ENCODE results near the gene GXYLT1.
"Not testable (repeated sequence)": the region's sequence is repeated elsewhere in the genome, so short reads cannot be mapped to it uniquely, and the experiment has no call there.

Gene GXYLT1

DNA sequence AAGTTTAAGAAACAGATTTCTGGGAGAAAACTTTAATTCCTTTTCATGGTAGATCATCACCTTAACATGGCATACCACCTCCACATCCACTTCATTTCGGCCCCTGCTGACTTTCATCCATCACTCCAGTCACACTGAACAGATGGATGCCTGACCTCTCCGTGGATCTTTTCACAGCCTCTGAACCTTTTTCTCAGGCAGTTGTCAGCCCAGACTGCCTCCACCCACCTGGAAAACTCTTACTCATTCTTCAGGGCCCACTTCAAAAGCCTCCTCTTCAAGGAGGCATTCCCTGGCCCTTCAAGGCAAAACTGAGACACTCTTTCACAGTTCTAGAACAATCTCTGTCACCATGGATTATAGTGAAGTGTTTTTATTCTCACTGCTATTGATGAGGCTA lies 52.9 kb downstream of the GXYLT1 start:
- DNase-seq, result no peak

DNA sequence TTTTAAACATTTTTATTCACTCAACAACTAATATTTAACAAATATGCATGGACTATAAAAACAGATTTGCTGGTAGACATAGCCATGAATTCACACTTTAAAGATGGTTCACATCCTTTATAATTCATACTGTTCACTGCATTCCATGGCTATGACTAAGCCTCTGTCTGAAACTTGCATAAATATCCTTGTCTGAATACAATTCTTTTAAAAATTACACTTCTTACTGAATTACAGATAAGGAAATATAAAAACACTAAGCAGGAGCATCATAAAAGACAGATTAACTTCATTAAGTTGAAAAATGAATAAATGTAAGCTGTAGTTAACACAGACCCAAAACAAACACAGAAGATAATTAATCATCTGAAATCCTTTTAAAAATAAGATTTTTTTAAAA lies 53.8 kb downstream of the GXYLT1 start:
- no peak for DNase-seq

DNA sequence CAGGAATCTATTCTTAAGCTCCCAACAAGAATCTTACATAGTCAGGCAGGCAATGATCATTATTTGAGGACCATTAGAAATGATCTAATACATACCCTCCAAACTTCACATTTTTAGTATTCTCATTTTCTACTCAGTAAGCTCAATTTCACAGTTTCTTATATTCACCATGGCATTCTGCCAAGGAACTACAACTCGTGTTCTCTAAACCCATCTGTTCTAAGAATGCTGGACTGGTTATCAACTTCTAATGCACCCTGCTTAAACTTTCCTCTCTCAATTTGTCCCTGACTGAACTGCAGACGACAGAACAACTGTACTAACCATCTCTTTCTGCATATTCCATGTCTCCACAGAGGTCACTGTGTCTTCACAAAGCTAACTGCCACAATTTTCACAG lies 58.6 kb downstream of the GXYLT1 start:
- no peak for DNase-seq

DNA sequence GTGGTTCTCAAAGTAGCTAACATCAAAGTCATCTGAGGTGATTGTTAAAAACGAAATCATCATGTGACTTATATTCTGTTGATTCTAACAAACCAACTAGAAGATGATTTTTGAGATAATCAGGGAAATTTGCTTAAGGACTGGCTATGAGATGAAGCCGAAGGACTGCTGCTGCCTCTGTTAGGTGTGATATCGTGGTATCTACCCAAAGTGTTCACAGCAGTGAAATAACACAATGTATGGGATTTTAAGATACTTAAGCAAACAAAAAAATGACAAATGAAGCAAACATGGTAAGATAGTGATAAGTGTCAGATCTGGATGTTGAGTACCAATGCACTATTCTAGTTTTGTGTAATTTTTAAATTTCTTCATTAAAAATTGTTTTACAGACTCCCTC lies 59.1 kb downstream of the GXYLT1 start:
- DNase-seq, result no peak

DNA sequence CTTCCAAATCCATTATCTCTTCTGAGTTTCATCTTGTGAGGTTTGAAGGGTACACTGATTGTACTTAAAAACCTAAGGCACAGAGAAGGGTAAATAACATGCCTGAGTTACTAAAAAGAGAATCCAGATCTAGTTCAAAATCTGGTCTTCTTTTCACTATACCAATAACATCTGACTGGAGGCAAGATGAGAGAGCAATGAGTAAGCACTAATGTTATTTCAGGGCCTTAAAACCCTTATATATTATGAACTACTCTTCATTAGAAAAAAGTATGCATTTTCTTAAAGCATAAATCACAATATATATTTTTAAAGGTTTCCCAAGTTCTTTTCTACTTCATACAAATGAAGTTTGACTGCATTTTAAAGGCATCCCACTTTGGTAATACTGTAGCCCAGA lies 60.2 kb downstream of the GXYLT1 start:
- no peak for DNase-seq

DNA sequence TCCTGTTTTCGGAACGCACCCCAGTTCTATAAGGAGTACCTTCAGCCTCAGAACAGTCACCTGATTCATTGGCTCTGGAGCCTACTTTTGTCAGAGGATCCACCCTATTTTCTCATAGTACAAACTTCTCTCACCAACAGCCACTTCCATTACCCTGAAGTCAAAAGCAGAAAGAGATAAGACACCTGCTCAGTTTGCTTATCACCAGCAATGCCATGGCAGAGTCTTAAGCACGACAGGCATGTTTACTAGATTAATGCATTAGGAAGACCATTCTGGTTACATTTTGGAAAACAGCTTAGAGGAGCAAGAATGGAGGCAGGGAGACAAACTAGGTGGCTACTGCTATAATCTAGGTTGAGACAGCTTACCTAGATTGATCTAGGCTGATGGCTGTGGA lies 67.7 kb downstream of the GXYLT1 start:
- no peak for DNase-seq

DNA sequence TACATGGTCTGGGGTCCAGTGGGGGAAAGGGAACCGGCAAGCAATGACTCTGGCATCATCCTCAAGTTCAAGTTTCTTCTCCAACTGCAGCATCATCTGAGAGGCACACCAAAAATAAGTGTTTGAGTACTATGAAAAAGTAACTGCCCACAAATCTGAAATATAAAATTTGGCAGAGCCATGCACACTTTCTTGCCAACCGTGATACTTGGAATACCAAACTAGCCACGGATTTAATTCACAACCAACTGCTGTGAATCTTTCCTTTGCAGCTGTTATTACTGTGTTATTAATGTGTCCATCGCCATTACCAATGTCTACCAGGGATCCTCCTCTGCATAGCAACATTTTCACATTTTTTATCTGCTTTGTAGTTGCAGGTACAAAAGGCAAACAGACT lies 74.6 kb downstream of the GXYLT1 start:
- no peak for DNase-seq

DNA sequence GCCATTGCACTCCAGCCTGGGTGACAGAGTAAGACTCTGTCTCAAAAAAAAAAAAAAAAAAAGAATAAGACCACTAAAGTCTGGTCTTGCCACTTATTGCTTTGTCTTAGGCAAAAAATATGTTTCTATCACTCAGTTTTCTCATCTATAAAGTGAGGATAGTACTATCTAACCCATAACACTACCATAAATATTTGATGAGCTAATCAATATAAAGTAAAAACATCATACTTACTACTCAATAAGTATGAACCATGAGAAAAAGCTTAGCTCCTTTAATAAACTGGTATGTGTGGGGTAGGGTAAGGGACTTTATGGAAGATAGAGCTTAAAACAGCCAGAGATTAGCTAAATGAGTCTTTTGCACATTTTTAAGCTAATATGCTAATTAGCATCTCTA lies 85.5 kb downstream of the GXYLT1 start:
- DNase-seq, result no peak

DNA sequence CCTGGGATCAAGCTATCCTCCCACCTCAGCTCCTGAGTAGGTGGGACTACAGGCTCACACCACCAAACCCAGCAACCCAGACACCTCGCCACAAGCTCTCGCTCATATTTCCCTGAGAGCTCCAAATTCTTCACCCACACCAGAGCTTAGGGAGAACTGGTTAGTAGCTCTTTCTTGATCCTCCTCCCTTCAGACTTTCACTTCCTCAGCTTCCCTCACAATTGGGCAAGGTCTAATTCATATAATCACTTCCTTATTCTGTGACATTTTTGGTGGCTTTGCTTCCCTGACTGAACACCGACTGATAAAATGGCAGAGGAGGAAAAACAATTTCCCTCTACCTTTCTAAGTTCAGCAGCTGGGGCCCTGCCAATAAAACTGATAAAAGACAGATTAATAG lies 88.5 kb downstream of the GXYLT1 start:
- no peak for DNase-seq

DNA sequence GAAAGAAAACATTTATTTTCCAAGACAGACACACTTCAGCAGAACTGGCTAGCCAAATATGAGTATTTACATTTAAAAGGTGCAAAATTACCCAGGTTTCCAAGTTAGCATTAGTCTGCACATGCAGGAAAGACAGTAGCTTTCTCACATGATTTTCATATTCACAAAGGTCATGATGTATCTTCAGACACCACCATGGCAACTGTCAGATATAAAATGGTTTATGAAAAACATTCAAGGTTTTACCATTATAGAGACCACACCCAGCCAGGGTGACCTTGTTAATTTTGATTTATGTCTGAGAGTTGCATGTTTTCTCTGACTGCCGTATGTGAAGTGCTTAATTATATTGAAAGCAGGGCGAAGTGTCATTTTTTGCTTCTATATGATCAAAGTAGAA lies 91.2 kb downstream of the GXYLT1 start:
- no peak for DNase-seq

DNA sequence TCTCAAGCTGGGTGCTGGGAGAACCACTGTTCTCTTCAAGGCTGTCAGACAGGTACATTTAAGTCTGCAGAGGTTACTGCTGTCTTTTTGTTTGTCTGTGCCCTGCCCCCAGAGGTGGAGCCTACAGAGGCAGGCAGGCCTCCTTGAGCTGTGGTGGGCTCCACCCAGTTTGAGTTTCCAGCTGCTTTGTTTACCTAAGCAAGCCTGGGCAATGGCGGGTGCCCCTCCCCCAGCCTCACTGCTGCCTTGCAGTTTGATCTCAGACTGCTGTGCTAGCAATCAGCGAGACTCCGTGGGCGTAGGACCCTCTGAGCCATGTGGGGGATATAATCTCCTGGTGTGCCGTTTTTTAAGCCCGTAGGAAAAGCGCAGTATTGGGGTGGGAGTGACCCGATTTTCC lies 95.7 kb downstream of the GXYLT1 start:
- DNase-seq, result not testable (repeated sequence)

DNA sequence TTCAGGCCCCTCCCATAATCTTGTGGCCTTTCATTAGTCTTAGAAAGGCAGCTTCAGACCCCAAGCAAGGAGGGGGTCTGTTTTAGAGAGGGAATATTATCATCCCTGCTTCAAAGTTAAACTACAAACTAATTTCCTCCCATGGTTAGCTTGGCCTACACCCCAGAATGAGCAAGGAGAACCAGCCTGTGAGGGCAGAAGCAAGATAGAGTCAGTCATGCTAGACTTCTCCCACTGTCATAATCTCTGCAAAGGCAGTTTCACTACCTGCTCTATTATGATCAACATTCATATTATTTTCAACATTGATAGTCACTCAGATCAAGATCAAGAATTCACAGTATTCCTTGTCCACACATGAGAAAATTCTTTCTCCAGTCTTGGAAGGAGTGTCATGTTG lies 105.1 kb downstream of the GXYLT1 start:
- DNase-seq, result no peak

DNA sequence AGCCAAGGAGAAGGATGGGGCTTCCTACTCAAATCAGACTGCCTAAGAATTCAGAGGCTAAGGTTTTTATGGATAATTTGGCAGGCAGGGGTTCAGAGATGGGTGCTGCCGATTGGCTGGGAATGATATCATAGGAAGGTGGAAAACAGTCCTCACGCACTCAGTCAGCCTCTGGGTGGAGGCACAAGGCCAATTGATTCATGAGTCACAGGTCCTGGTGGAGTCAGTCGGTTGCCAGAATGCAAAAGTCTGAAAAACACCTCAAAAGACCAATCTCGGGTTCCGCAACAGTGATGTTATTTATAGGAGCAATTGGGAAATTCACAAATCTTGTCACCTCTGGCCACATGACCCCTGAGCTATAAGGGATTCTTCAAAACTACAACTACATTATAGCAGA lies 105.5 kb downstream of the GXYLT1 start:
- DNase-seq, result no peak

DNA sequence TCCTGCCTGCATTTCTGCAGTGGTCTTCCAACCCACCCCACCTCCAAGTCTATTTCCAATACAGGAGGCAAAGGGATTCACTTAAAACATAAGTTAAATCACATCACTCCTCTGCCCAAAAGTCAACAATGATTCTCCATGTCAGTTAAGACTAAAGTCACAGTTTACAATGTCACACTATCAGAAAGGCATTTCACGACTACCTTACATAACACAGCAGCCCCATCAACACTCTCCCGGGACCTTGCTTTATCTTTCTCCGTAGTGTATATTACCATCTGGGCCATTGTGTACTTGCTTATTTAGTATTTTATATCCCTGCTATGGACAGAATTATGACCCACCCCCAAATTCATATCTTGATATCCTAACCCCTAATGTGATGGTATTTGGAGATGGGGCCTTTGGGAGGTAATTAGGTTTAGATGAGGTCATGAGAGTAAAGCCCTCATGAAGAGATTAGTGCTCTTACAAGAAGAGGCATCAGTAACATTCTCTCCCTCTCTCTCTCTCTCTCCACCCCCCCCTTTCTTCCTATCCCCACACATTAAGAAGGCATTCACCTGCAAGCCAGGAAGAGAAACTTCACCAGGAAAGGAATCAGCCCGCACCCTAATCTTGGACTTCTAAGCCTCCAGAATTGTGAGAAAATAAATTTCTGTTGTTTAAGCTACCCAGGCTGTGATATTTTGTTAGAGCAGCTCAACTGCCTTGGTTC lies 112.7 kb downstream of the GXYLT1 start:
- DNase-seq, result no peak
